ENCODE measurements around the gene TMEM270. TPM values are rescaled to one million over a fixed set of nuclear protein-coding genes. Genes with fewer than 3 reads are reported as not detected.

Gene TMEM270
- total RNA-seq, 4 donors from 2014 or later: not detected

GRCh38 chr7:73852500-73852899 is 8.5 kb upstream of the TMEM270 start:
- TF ChIP-seq CTCF (IDR thresholded peaks at IDR 0.05; ENCODE audit: low read depth): no peak

DNA sequence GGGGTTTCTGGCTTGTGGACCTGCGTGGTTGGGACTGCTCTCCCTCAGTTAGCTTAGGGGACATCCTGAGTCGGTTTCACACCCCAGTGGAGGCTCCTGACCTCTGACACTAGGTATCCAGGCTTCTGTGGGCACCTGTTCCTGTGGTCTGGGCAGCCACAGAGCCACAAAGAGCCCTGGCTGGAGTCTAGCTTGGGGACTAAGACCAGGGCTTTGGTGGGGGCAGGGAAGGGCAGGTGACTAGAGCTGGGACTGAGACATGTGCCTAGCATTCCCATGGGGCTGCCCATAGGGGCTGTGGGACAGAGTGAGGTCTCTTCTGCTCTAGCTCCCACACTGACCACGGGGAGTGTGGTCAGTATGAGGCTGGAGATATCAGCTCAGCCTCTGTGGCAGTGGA is 4.0 kb upstream of the TMEM270 start:
- TF ChIP-seq CTCF (IDR thresholded peaks at IDR 0.05; ENCODE audit: low read depth): no peak

- TF ChIP-seq CTCF (IDR thresholded peaks at IDR 0.05; ENCODE audit: low read depth): no peak
These were observed 2.2 kb upstream of the TMEM270 start for GRCh38 chr7:73858807-73859206.

DNA sequence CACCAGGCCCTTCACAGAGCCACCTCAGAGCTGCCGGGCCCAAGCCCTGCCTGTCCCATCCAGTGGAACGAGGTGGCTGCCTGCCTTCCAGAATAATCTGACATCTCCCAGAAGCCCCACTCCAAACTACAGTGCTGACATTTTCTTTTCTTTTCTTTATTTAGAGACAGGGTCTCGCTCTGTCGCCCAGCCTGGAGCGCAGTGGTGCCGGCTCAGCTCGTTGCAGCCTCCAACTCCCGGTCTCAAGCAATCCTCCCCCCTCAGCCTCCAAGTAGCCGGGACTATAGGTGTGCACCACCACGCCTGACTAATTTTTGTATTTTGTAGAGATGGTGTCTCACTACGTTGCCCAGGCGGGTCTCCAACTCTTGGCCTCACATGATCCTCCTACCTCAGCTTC is 346 bp downstream of the TMEM270 start:
- TF ChIP-seq CTCF (IDR thresholded peaks at IDR 0.05; ENCODE audit: low read depth): no peak

GRCh38 chr7:73864981-73865711 is 4.2 kb downstream of the TMEM270 start:
- TF ChIP-seq CTCF (IDR thresholded peaks at IDR 0.05; ENCODE audit: low read depth): no peak

DNA sequence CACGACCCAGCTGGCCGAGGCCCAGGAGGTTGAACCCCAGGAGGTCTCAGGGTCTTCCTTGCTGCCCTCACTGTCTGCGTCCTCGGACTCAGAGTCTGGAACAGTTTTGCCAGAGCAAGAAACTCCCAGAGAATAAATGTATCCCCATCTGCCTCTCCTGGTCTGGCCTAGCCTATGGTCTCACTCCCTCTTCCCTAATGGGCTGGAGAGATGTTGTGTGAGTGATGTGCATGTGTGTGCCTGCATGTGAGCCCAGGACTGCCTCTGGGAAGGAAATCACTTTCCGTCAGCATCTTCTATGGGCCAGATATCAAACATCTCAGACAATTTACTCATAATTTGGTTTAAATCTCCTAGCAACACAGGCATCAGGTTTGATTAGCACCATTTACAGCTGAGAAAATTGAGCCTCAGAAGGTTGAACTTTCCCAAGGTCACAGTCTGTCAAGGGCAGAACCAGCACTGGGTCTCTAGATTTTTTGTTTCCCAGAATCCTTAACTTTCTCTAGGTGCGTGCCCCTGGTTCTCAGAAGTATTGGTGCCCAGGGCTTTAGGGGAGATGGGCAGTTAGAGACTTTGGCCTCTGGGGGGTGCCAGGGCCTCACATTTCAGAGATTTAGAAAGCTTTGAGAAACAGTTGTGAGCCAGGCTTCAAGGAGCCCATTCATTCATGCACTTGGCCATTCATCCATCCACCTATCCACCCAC is 4.9 kb downstream of the TMEM270 start:
- no peak for TF ChIP-seq CTCF (IDR thresholded peaks at IDR 0.05; ENCODE audit: low read depth)

- TF ChIP-seq CTCF (IDR thresholded peaks at IDR 0.05; ENCODE audit: low read depth): no peak
These were observed 5.4 kb downstream of the TMEM270 start for GRCh38 chr7:73866446-73866767.

Measured in subcutaneous adipose tissue (tissue), 4 donors.